Measurements from ENCODE around the gene PDGFC.

GRCh38 chr4:157005831-157006230, 34.2 kb upstream of the PDGFC start:
- TF ChIP-seq CTCF (IDR thresholded peaks at IDR 0.05; ENCODE audit: low read length) (no peak), EZH2phosphoT487 (IDR thresholded peaks at IDR 0.05; ENCODE audit: low read length) (no peak), EZH2 (optimal IDR thresholded peaks at IDR 0.05; ENCODE audit: low read depth, low read length) (no peak)

Measured in MM.1S (cell line).